ENCODE results near the gene ITGAL.

DNA sequence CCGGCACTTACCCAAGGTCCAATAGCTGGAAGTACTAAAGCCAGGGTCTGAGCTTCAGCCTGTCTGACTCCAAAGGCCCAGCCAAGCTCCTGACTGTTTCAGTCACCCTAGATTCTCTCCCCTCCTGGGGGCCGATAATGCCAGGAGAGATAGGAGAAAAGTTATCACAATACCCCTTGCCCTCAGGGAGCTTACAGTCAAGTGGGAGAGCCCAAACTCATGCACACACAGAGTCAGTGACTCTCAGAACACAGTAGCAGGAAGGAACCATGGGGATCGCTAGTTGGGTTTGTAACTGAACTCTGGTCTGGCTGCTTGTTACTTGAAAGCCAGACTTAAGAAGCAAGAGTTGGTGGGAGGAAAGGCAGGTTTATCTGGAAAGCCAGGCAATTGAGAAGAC, 39.0 kb downstream of the ITGAL start:
- TF ChIP-seq, protein P1, sequence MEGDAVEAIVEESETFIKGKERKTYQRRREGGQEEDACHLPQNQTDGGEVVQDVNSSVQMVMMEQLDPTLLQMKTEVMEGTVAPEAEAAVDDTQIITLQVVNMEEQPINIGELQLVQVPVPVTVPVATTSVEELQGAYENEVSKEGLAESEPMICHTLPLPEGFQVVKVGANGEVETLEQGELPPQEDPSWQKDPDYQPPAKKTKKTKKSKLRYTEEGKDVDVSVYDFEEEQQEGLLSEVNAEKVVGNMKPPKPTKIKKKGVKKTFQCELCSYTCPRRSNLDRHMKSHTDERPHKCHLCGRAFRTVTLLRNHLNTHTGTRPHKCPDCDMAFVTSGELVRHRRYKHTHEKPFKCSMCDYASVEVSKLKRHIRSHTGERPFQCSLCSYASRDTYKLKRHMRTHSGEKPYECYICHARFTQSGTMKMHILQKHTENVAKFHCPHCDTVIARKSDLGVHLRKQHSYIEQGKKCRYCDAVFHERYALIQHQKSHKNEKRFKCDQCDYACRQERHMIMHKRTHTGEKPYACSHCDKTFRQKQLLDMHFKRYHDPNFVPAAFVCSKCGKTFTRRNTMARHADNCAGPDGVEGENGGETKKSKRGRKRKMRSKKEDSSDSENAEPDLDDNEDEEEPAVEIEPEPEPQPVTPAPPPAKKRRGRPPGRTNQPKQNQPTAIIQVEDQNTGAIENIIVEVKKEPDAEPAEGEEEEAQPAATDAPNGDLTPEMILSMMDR (IDR thresholded peaks at IDR 0.05; ENCODE audit: low read depth, low read length), result no peak
- TF ChIP-seq EZH2phosphoT487 (IDR thresholded peaks at IDR 0.05; ENCODE audit: low read depth), result no peak

Measured in OCI-LY3 (cell line).